ENCODE measurements around the gene PAAF1. TPM values are rescaled to one million over a fixed set of nuclear protein-coding genes. Genes with fewer than 3 reads are reported as not detected.

PAAF1 gene
- polyA plus RNA-seq, 4 donors, result 9.2 to 31.7 (median 13.6) TPM

DNA sequence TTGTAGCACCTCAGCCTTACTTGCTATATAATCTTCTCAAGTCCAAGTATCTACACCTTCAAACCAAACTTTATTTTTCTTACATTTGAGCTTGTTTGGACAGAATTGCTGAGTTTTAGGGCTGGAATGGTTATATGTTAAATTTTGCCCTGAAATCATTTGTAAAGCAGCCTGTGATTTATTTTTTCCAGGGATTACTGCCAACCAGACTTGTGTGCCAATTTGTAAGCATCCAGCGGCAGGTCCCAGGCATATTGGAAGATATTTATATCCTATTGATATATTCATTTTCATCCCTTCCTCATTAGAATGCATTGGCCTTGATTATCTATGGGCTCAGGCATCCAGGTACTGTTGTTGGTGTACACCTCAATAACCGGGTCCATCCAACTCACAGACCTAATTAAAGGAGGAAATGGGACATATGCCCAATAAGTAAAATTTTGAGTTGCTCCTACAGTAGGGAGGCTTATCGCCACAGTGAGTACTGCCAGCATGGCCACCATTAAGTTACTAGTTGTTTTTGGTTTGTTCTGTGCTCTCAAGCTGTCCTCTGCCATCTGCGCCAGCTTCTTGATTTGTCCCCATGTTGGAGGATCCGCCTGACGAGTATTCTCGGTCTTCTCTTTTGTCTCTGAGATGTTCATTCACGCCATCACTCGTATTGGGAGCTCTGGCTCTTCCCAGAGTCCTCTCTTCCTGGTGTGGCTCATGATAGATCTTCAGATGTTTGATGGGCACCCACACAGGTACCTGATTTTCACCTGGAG, 64.2 kb downstream of the PAAF1 start:
- no peaks in the 10 kb centered on the region for H3K27me3 ChIP-seq (ENCODE audit: control insufficient read depth in 3 of 3, insufficient read depth in 3 of 3, low read length in 3 of 3)
- no peak overlapping the region for H3K4me3 ChIP-seq (ENCODE audit: low read depth in 1 of 3, low read length in 3 of 3)
- no peaks in the 10 kb centered on the region for H3K4me1 ChIP-seq (ENCODE audit: control insufficient read depth in 3 of 3, insufficient read depth in 2 of 3, low read depth in 1 of 3, low read length in 2 of 3)
- H3K9me3 ChIP-seq (ENCODE audit: control insufficient read depth in 2 of 2, insufficient read depth in 1 of 2, low read depth in 1 of 2, low read length in 1 of 2), result peaks cover 0 to 30% of the 10 kb centered on the region in 2 donors
- 95 to 97% (median 97%) methylated on average over 9 of the region's 9 CpGs for WGBS, 3 donors
- DNase-seq, result no peak
- no peak overlapping the region for H3K27ac ChIP-seq (ENCODE audit: low read depth in 1 of 3, low read length in 2 of 3)
- no peaks in the 10 kb centered on the region for H3K36me3 ChIP-seq (ENCODE audit: control insufficient read depth in 3 of 3, insufficient read depth in 2 of 3, low read depth in 1 of 3, low read length in 3 of 3)
- FAIRE-seq, result no peak

GRCh38 chr11:73942010-73942409, 65.2 kb downstream of the PAAF1 start:
- no peak for FAIRE-seq

GRCh38 chr11:73944085-73944484, 67.3 kb downstream of the PAAF1 start:
- Histone ChIP-seq H3K9me3 (ENCODE audit: control insufficient read depth in 2 of 2, insufficient read depth in 1 of 2, low read depth in 1 of 2, low read length in 1 of 2) (peaks cover 0 to 26% of the 10 kb centered on the region in 2 donors), H3K4me3 (ENCODE audit: low read depth in 1 of 3, low read length in 3 of 3) (no peak overlapping the region), H3K4me1 (ENCODE audit: control insufficient read depth in 3 of 3, insufficient read depth in 2 of 3, low read depth in 1 of 3, low read length in 2 of 3) (no peaks in the 10 kb centered on the region), H3K27me3 (ENCODE audit: control insufficient read depth in 3 of 3, insufficient read depth in 3 of 3, low read length in 3 of 3) (no peaks in the 10 kb centered on the region), H3K27ac (ENCODE audit: low read depth in 1 of 3, low read length in 2 of 3) (no peak overlapping the region), H3K36me3 (ENCODE audit: control insufficient read depth in 3 of 3, insufficient read depth in 2 of 3, low read depth in 1 of 3, low read length in 3 of 3) (no peaks in the 10 kb centered on the region)
- no peak for DNase-seq
- 56 to 64% (median 63%) methylated on average over 6 of the region's 6 CpGs for WGBS, 3 donors
- FAIRE-seq, result no peak

More at GRCh38 chr11:73942010-73942409, 65.2 kb downstream of the PAAF1 start:
- no peaks in the 10 kb centered on the region for H3K36me3 ChIP-seq (ENCODE audit: control insufficient read depth in 3 of 3, insufficient read depth in 2 of 3, low read depth in 1 of 3, low read length in 3 of 3)
- H3K27ac ChIP-seq (ENCODE audit: low read depth in 1 of 3, low read length in 2 of 3), result no peak overlapping the region
- no peak overlapping the region for H3K4me3 ChIP-seq (ENCODE audit: low read depth in 1 of 3, low read length in 3 of 3)
- 46 to 68% (median 56%) methylated on average over 1 of the region's 1 CpG for WGBS, 3 donors
- no peaks in the 10 kb centered on the region for H3K27me3 ChIP-seq (ENCODE audit: control insufficient read depth in 3 of 3, insufficient read depth in 3 of 3, low read length in 3 of 3)
- no peak for DNase-seq
- peaks cover 0 to 38% of the 10 kb centered on the region in 2 donors for H3K9me3 ChIP-seq (ENCODE audit: control insufficient read depth in 2 of 2, insufficient read depth in 1 of 2, low read depth in 1 of 2, low read length in 1 of 2)
- no peaks in the 10 kb centered on the region for H3K4me1 ChIP-seq (ENCODE audit: control insufficient read depth in 3 of 3, insufficient read depth in 2 of 3, low read depth in 1 of 3, low read length in 2 of 3)

DNA sequence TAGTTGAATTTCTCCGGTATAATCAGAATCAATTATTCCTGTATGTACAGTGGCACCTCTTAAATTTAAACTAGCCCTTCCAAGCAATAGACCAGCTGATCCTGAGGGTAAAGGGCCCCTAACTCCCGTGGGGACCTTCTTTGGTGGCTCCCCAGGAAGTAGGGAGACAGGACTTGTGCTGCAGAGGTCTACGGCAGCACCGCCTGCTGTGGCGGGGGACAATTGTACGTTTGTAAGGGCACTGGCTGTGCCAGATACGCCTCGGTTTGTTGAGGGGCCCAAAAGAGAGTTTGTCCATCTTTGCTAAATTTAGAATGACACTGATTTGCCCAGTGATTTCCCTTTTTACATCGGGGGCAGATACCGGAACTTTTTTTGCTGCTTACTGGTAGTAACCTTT, 68.1 kb downstream of the PAAF1 start:
- no peaks in the 10 kb centered on the region for H3K36me3 ChIP-seq (ENCODE audit: control insufficient read depth in 3 of 3, insufficient read depth in 2 of 3, low read depth in 1 of 3, low read length in 3 of 3)

DNA sequence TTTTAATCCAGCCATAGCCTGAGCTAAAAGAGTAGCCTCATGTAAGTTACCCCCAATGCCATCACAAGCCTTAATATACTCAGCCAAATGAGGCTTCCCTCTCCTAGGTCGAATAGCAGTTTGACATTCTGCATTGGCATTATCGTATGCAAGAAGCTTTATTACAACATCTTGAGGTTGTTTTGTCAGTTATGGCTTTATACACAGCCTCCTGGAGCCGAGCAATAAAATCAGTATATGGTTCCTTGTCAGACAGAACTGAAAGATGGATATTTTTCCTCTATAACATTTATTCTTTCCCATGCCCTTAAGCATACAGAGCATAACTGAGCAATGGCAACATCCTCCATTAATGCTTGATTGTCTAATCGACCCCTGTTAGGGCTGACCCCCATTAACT, 68.6 kb downstream of the PAAF1 start:
- 66 to 72% (median 68%) methylated on average over 4 of the region's 4 CpGs for WGBS, 3 donors
- DNase-seq (no peak), FAIRE-seq (no peak)

More for the DNA sequence above, 68.1 kb downstream of the PAAF1 start:
- WGBS, 3 donors, result 78 to 87% (median 82%) methylated on average over 10 of the region's 10 CpGs
- DNase-seq (no peak), FAIRE-seq (no peak)
- peaks cover 0 to 21% of the 10 kb centered on the region in 2 donors for H3K9me3 ChIP-seq (ENCODE audit: control insufficient read depth in 2 of 2, insufficient read depth in 1 of 2, low read depth in 1 of 2, low read length in 1 of 2)
- H3K4me3 ChIP-seq (ENCODE audit: low read depth in 1 of 3, low read length in 3 of 3), result no peak overlapping the region
- no peaks in the 10 kb centered on the region for H3K4me1 ChIP-seq (ENCODE audit: control insufficient read depth in 3 of 3, insufficient read depth in 2 of 3, low read depth in 1 of 3, low read length in 2 of 3)
- no peaks in the 10 kb centered on the region for H3K27me3 ChIP-seq (ENCODE audit: control insufficient read depth in 3 of 3, insufficient read depth in 3 of 3, low read length in 3 of 3)
- H3K27ac ChIP-seq (ENCODE audit: low read depth in 1 of 3, low read length in 2 of 3), result no peak overlapping the region

GRCh38 chr11:73946798-73947458, 70.1 kb downstream of the PAAF1 start:
- Histone ChIP-seq H3K9me3 (ENCODE audit: control insufficient read depth in 2 of 2, insufficient read depth in 1 of 2, low read depth in 1 of 2, low read length in 1 of 2) (peaks cover 0 to 13% of the 10 kb centered on the region in 2 donors), H3K4me1 (ENCODE audit: control insufficient read depth in 3 of 3, insufficient read depth in 2 of 3, low read depth in 1 of 3, low read length in 2 of 3) (no peaks in the 10 kb centered on the region), H3K27ac (ENCODE audit: low read depth in 1 of 3, low read length in 2 of 3) (no peak overlapping the region), H3K4me3 (ENCODE audit: low read depth in 1 of 3, low read length in 3 of 3) (no peak overlapping the region), H3K36me3 (ENCODE audit: control insufficient read depth in 3 of 3, insufficient read depth in 2 of 3, low read depth in 1 of 3, low read length in 3 of 3) (no peaks in the 10 kb centered on the region), H3K27me3 (ENCODE audit: control insufficient read depth in 3 of 3, insufficient read depth in 3 of 3, low read length in 3 of 3) (no peaks in the 10 kb centered on the region)
- DNase-seq, result peak in 1 of 2 donors; percentile 64
- whole genome bisulfite sequencing, 3 donors, result 69 to 78% (median 75%) methylated on average over 13 of the region's 13 CpGs
- no peak for FAIRE-seq

More for the DNA sequence above, 68.6 kb downstream of the PAAF1 start:
- Histone ChIP-seq H3K9me3 (ENCODE audit: control insufficient read depth in 2 of 2, insufficient read depth in 1 of 2, low read depth in 1 of 2, low read length in 1 of 2) (peaks cover 0 to 21% of the 10 kb centered on the region in 2 donors), H3K27me3 (ENCODE audit: control insufficient read depth in 3 of 3, insufficient read depth in 3 of 3, low read length in 3 of 3) (no peaks in the 10 kb centered on the region), H3K27ac (ENCODE audit: low read depth in 1 of 3, low read length in 2 of 3) (no peak overlapping the region), H3K36me3 (ENCODE audit: control insufficient read depth in 3 of 3, insufficient read depth in 2 of 3, low read depth in 1 of 3, low read length in 3 of 3) (no peaks in the 10 kb centered on the region), H3K4me1 (ENCODE audit: control insufficient read depth in 3 of 3, insufficient read depth in 2 of 3, low read depth in 1 of 3, low read length in 2 of 3) (no peaks in the 10 kb centered on the region), H3K4me3 (ENCODE audit: low read depth in 1 of 3, low read length in 3 of 3) (no peak overlapping the region)

DNA sequence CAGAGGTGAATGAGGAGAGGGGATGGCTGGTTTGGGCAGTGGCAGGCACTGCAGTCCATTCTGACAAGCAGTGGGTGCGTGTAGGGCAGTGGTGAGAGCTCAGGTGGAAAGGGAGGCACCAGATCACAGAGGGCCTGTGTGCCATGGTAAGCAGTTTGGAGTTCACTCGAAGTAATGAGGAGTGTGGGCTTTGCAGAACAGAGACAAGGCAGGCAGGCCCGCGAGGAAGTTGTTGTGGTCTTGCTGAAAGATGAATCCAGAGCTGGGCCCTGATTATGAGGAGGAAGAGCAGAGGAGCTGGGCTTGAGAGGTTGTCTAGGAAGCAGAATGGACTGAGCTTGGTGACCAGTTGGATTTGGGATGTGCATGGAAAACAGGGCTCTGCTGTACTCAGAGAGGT, 72.4 kb downstream of the PAAF1 start:
- H3K36me3 ChIP-seq (ENCODE audit: control insufficient read depth in 3 of 3, insufficient read depth in 2 of 3, low read depth in 1 of 3, low read length in 3 of 3), result no peaks in the 10 kb centered on the region
- H3K4me3 ChIP-seq (ENCODE audit: low read depth in 1 of 3, low read length in 3 of 3), result no peak overlapping the region
- no peaks in the 10 kb centered on the region for H3K27me3 ChIP-seq (ENCODE audit: control insufficient read depth in 3 of 3, insufficient read depth in 3 of 3, low read length in 3 of 3)
- no peaks in the 10 kb centered on the region for H3K4me1 ChIP-seq (ENCODE audit: control insufficient read depth in 3 of 3, insufficient read depth in 2 of 3, low read depth in 1 of 3, low read length in 2 of 3)
- 84 to 87% (median 84%) methylated on average over 4 of the region's 4 CpGs for WGBS, 3 donors
- H3K9me3 ChIP-seq (ENCODE audit: control insufficient read depth in 2 of 2, insufficient read depth in 1 of 2, low read depth in 1 of 2, low read length in 1 of 2), result peaks cover 0 to 10% of the 10 kb centered on the region in 2 donors
- no peak for DNase-seq
- no peak overlapping the region for H3K27ac ChIP-seq (ENCODE audit: low read depth in 1 of 3, low read length in 2 of 3)
- FAIRE-seq, result no peak

GRCh38 chr11:73949912-73950311, 73.1 kb downstream of the PAAF1 start:
- FAIRE-seq (no peak), DNase-seq (no peak)
- Histone ChIP-seq H3K27ac (ENCODE audit: low read depth in 1 of 3, low read length in 2 of 3) (no peak overlapping the region), H3K4me3 (ENCODE audit: low read depth in 1 of 3, low read length in 3 of 3) (no peak overlapping the region), H3K36me3 (ENCODE audit: control insufficient read depth in 3 of 3, insufficient read depth in 2 of 3, low read depth in 1 of 3, low read length in 3 of 3) (no peaks in the 10 kb centered on the region), H3K27me3 (ENCODE audit: control insufficient read depth in 3 of 3, insufficient read depth in 3 of 3, low read length in 3 of 3) (no peaks in the 10 kb centered on the region), H3K4me1 (ENCODE audit: control insufficient read depth in 3 of 3, insufficient read depth in 2 of 3, low read depth in 1 of 3, low read length in 2 of 3) (no peaks in the 10 kb centered on the region), H3K9me3 (ENCODE audit: control insufficient read depth in 2 of 2, insufficient read depth in 1 of 2, low read depth in 1 of 2, low read length in 1 of 2) (peaks cover 0 to 10% of the 10 kb centered on the region in 2 donors)
- WGBS, 3 donors, result 87 to 97% (median 95%) methylated on average over 5 of the region's 5 CpGs

Data from small intestine (tissue), 7 donors.